Activated CD4-positive, alpha-beta T cell treated with anti-CD3 and anti-CD28 coated beads for 4 hours (primary cell): ENCODE measurements around the gene ZNF77.
A peak's percentile ranks its signal among the peaks of the same experiment; 100 is the strongest.
"Not testable (repeated sequence)": the region's sequence is repeated elsewhere in the genome, so short reads cannot be mapped to it uniquely, and the experiment has no call there.

Source experiments
- DNase-seq, 2 donors: peaks; one replicate each; pipeline ENCODE4 v3.0.0-alpha.2; 2020

ZNF77 gene

GRCh38 chr19:2912306-2912705 is 32.5 kb downstream of the ZNF77 start:
- DNase-seq, result no peak

DNA sequence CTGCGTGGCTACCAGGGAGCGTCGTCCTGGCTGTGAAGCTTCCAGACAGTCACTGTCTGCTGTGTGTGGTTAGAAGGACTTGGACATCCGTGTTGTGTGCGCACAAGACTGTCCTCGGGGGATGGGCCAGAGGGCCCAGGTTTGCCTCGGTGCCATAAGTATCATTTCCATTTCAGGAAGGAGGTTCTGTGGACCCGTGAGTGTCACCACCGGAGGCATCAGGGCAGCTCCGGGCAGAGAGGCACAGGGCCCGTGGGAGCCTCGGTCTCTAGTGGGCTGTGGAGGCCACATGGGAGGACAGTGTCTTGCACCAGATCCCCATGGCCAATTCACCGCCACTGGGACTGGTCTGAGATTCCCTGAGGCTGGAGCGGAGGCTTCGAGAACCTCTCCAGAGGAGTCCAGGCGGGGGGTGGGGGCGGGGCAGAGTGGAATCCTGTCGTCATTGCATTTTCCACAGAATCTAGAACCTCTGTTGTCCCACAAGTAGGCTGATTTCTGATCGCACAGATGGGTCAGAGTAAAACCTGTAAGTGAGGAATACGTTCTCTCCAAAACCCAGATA is 38.1 kb downstream of the ZNF77 start:
- no peak for DNase-seq

DNA sequence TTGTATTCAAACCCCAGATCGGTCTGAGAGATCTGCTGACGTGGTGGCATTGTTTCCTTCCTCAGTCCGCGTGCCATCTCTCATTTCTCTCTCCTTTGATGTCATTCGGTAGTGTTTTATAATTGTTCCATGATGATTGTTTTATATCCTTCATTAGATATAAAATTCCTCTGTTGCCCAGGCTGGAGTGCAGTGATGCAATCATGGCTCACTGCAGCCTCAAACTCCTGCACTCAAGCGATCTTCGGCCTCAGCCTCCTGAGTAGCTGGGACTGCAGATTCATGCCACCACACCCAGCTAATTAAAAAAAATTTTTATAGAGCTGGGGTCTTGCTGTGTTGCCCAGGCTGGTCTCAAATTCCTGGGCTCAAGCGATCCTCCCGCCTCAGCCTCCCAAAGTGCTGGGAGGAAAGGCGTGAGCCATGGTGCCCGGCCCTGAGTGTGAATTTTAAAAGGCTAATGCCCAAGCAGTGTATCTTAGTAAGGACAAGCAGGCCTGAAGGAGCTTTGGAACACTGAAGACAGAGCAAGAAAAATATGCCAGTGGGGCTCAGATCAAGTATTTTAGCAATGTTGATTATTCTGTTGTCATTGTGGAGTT is 38.8 kb downstream of the ZNF77 start:
- no peak for DNase-seq

DNA sequence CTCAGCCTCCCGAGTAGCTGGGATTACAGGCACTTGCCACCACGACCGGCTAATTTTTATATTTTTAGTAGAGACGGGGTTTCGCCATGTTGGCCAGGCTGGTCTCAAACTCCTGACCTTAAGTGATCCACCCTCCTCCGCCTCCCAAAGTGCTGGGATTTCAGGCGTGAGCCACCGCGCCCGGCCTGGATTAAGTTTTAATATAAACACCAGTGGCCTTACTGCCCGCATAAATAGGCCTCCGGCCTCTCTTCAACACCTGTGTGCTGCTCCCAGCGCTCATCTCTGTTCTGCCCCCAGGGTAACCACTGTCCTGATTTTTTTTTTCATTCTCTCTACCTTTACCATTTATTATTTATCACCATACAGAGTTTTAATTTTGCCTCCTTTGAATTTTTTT is 41.4 kb downstream of the ZNF77 start:
- DNase-seq, result not testable (repeated sequence)

- DNase-seq, result no peak
Observed at GRCh38 chr19:2902590-2903218, 42.1 kb downstream of the ZNF77 start.

DNA sequence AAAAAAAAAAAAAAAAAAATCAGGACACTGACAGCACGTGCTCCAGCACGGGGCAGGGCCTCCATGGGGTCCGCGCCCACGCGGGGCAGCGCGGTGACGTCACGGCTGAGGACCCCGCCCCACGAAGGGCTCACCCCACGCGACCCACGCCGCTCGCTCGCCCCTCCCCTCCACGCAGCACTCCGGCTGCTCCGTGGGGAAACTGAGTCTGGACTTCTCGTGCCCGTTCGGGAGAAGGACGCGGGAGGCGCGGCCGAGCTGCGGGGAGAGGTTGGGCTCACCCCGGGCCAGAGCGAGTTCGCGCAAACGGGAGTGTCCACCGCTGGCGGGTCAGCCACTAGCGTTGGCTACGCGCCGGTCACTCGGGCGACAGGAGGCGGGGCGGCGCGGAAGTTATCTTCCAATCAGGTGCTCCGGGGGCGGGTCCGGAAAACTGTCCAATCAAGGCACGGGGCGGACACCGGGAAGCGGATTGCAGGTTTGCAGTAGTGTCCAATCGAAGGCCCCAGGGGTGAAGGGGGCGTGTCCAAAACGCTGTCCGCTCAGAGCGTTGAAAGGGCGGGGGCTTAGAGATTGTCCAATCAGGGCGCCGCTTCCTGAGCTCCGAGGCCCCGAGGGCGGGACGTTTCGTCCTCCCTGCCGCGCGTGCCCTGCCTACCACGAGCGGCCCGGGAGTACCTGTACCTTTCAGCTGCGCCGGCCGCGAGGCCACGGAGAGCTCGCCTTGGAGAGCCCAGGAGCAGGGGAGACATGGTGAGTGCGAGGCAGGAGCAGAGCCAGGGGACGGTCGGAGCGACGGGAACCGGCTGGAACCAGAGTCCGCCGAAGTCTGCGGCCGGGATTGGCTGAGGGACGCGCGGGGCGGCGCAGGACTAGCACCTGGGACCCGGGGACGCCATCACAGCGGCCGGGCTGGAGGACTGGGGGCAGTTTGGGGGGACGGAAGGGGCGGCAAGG is 44.2 kb downstream of the ZNF77 start, which contains the start of gene ZNF57:
Gene ZNF57 (plus strand): TSS at position 633 of the 957 bp plus-strand sequence. CDS start 118 bp downstream, at position 751.
- DNase-seq, result peak; percentile 98 to 99

GRCh38 chr19:2896694-2897093 is 48.1 kb downstream of the ZNF77 start:
- no peak for DNase-seq

DNA sequence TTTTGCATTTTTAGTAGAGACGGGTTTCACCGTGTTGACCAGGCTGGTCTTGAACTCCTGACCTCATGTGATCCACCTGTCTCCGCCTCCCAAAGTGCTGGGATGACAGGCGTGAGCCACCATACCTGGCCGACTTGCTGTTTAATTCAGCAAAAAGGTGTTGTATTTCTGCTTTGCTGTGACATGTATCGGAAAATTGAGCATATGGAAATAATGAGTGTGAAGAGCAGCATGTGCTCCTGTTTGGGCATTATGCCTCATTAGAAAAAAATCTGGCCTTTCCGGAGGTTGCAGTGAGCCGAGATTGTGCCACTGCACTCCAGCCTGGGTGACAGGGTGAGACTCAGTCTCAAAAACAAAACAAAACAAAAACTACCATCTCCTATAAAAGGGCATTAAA is 54.2 kb downstream of the ZNF77 start:
- not testable (repeated sequence) for DNase-seq

DNA sequence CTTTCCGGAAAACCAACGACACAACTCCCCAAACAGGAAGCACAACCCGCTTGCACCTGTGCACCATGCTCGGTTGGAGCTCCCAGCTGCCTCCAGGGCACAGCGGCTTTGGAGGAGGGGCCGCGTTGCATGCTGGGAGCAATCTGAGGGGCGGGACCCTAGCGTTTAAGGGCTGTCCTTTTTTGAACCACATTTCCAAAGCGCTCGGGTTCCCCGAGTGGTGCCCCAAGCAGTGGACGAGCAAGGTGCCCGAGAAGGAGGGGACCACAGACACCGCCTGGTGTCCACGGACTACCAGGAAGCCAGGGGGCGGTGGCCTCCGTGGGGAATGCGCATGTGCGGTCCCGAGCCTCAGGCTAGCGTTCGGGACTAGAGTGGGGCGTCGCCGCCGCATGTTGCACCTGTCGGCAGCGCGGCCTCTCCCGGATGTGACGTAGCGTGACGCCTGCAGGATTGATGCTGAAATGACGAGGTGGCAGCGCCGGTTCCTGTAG is 56.0 kb downstream of the ZNF77 start:
- peak; percentile 31 to 56 for DNase-seq

- no peak for DNase-seq
Observed at GRCh38 chr19:2887391-2887914, 57.3 kb downstream of the ZNF77 start.

DNA sequence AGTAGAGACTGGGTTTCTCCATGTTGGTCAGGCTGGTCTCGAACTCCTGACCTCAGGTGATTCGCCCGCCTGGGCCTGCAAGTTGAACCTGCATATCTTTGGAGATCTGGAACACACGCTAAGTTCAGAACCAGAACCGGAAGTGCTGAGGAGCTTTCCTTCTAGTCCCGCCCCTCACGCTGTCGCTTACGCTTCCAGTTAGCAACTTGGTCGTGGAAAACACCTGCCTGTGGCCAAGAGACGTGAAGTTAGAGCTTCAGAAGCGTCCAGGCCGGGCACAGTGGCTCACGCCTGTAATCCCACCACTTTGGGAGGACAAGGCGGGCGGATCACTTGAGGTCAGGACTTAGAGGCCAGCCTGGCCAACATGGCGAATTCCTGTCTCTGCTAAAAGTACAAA is 59.0 kb downstream of the ZNF77 start:
- DNase-seq, result no peak

GRCh38 chr19:2883686-2884439 is 60.9 kb downstream of the ZNF77 start:
- DNase-seq, result no peak
